Measurements from ENCODE around the gene NEU3. TPM values are rescaled to one million over a fixed set of nuclear protein-coding genes. Genes with fewer than 3 reads are reported as not detected.

Gene NEU3, protein sequence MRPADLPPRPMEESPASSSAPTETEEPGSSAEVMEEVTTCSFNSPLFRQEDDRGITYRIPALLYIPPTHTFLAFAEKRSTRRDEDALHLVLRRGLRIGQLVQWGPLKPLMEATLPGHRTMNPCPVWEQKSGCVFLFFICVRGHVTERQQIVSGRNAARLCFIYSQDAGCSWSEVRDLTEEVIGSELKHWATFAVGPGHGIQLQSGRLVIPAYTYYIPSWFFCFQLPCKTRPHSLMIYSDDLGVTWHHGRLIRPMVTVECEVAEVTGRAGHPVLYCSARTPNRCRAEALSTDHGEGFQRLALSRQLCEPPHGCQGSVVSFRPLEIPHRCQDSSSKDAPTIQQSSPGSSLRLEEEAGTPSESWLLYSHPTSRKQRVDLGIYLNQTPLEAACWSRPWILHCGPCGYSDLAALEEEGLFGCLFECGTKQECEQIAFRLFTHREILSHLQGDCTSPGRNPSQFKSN
- total RNA-seq (2022; extraction: Qiagen RNA extraction), result 3.1 to 5.1 TPM (median 3.7 TPM) in 5 replicates

DNA sequence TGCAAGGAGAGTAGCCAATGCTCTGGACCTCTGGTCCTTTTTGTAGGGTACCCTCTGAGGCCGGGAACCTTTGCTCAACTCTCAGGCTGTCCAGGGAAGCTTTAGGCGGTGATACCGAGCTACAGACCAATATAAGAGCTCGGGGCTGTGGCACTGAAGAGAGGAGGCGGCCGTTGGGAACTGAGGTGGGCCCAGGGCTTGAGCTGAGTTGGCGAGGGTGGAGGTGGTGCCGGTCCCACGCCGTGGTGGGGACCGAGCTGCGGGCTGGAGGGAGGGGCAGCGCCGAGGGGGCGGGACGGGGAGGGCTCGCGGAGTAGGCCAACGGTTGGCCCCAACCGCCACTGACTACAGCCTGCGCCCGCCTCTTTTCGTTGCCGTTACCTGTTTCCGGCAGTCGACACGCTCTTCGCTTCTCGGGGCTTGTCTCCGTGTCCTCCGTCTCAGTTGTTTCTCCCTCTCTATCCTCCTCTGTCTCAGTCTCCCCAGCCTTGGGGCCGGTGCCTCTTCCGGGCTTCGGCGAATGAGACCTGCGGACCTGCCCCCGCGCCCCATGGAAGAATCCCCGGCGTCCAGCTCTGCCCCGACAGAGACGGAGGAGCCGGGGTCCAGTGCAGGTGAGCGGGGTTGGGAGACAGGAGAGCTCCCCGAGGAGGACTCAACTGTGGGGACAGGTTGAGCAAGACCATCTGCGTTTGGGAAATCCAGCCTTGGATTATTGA lies at the start of gene NEU3:
Gene NEU3, plus strand, starts transcription at position 393 of the 719 bp plus-strand sequence. Its CDS starts 128 bp downstream, at position 521.

DNA sequence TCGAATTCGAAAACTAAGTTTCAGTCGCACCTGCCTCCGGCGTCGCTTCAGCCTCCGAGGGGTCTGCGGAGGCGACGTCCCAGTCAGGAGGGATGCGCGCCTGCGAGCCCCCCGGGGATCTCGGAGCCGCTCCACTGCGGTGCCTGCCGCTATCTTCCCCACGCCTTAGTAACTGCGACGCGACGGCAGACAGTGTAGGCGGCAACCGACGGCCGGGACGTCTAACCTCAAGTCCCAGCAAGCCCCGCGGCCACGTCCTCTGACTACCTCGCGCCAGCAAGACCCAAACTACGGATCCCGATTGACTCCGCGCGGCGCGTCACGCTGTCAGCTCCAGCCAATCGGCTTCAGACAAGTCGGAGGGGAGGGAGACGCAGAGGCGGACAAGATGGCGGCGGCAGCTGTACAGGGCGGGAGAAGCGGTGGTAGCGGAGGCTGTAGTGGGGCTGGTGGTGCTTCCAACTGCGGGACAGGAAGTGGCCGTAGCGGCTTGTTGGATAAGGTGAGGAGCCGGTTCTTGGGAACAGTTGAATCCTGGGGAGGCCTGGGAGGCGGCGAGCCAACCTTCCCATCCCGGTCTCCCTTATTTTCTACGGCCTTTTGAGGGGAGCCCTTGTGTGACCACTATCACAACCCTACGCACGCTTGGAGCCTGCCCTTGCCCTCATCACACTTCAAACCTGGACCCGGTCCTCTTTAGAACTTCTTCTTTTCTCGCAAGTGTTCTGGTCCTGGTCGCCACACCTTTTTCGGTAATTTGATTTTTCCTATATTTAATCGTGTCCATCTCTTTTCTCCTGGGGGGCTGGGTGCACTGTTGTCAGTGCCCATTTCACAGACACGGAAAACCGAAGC lies 39.6 kb upstream of the NEU3 start, which contains the start of the genes SPCS2 and XRRA1:
Gene SPCS2, plus strand, starts transcription at position 369 of the 855 bp plus-strand sequence. Its CDS starts 20 bp downstream, at position 389.
Gene XRRA1, minus strand, starts transcription at position 194 of the 855 bp plus-strand sequence. CDS start 8,213 bp downstream, outside the sequence.

Other genes with a start within 250 kb of the NEU3 start
- gene RNF169, start 240.1 kb upstream of the NEU3 start, total RNA-seq (2022; extraction: Qiagen RNA extraction), result 3.7 to 6.7 TPM (median 4.7 TPM) in 5 replicates
- gene XRRA1, start 39.8 kb upstream of the NEU3 start, total RNA-seq (2022; extraction: Qiagen RNA extraction), result 4.3 to 6.6 TPM (median 4.7 TPM) in 5 replicates
- gene SPCS2, start 39.7 kb upstream of the NEU3 start, total RNA-seq (2022; extraction: Qiagen RNA extraction), result 225 to 419 TPM (median 254 TPM) in 5 replicates
- not detected in 5 replicates for gene OR2AT4, start 107.9 kb downstream of the NEU3 start, total RNA-seq (2022; extraction: Qiagen RNA extraction)
- gene SLCO2B1, start 162.2 kb downstream of the NEU3 start, total RNA-seq (2022; extraction: Qiagen RNA extraction), result 3.0 to 5.2 TPM (median 3.6 TPM) in 5 replicates